H1 (cell line): Measurements from ENCODE around the gene GAS7. TPM values are rescaled to one million over a fixed set of nuclear protein-coding genes. Genes with fewer than 3 reads are reported as not detected.

Experiments used
- CTCF ChIA-PET: fragments of 300-600 bp; sonication (Branson Sonifier 250); formaldehyde crosslinking; loops from one replicate; lab custom pipeline; 2021; ENCODE audit not compliant: partially characterized antibody; lab: Charles Lee
- POLR2A ChIA-PET: fragments of 300-600 bp; sonication (Branson Sonifier 250); formaldehyde crosslinking; loops from one replicate; lab custom pipeline; 2021; ENCODE audit warnings: inconsistent platforms; ENCODE audit not compliant: partially characterized antibody; lab: Charles Lee
- DNase-seq, 2 experiments: peaks; one replicate each; pipeline versions ENCODE4 v3.0.0 to v3.0.0-alpha.2; 2010 to 2022; ENCODE audit warnings: low spot score in 2 of 2, low read depth in 1 of 2, mixed read lengths in 1 of 2
- FAIRE-seq: peaks from 2 replicates; lab custom pipeline; 2011; peaks lifted over from hg19 to GRCh38; lab: Jason Lieb, UNC
- H2AFZ ChIP-seq: 2 replicates; pipeline ENCODE4 v1.8.1; 2012; ENCODE audit warnings: low read length, inconsistent platforms
- H2AK5ac ChIP-seq: 2 replicates; pipeline ENCODE4 v1.6.1; 2013; ENCODE audit warnings: low read depth, low read length
- H2BK120ac ChIP-seq: replicated peaks from 2 replicates; pipeline ENCODE3; 2013; ENCODE audit warnings: low read depth, low read length, inconsistent platforms
- H2BK12ac ChIP-seq: 2 replicates; pipeline ENCODE4 v1.6.1; 2013; ENCODE audit warnings: low read depth, low read length
- H2BK15ac ChIP-seq: 2 replicates; pipeline ENCODE4 v1.6.1; 2013; ENCODE audit warnings: low read length
- H2BK20ac ChIP-seq: 2 replicates; pipeline ENCODE4 v1.6.1; 2013; ENCODE audit warnings: low read length
- H2BK5ac ChIP-seq: 2 replicates; pipeline ENCODE4 v1.6.1; 2013; ENCODE audit warnings: low read depth, low read length
- H3K14ac ChIP-seq: 2 replicates; pipeline ENCODE4 v1.6.1; 2013; ENCODE audit warnings: inconsistent platforms; ENCODE audit not compliant: insufficient read length
- H3K18ac ChIP-seq: 2 replicates; pipeline ENCODE4 v1.6.1; 2013; ENCODE audit warnings: low read length; ENCODE audit errors: extremely low read depth
- H3K23ac ChIP-seq: 2 replicates; pipeline ENCODE4 v1.6.1; 2013; ENCODE audit warnings: inconsistent platforms; ENCODE audit not compliant: insufficient read length
- H3K23me2 ChIP-seq: 2 replicates; pipeline ENCODE4 v1.6.1; 2013; ENCODE audit warnings: low read depth, low read length
- H3K27ac ChIP-seq: 2 replicates; pipeline ENCODE4 v1.6.1; 2011; ENCODE audit warnings: low read depth, low read length, inconsistent platforms
- H3K27me3 ChIP-seq, 4 experiments: replicated peaks in 1 of 4; 1 replicate in 1 of 4; 2 replicates in 3 of 4; pipeline versions ENCODE4 v1.6.1 to v1.8.1; 2011 to 2013; ENCODE audit warnings: low read length in 3 of 4, mild to moderate bottlenecking in 3 of 4, inconsistent platforms in 2 of 4, mixed read lengths in 2 of 4, moderate library complexity in 1 of 4; ENCODE audit not compliant: control insufficient read depth in 3 of 4, insufficient read depth in 3 of 4; ENCODE audit errors: extremely low read depth in 1 of 4
- H3K36me3 ChIP-seq, 4 experiments: 2 replicates each; pipeline versions ENCODE4 v1.6.1 to v1.8.1; 2011 to 2013; ENCODE audit warnings: mild to moderate bottlenecking in 4 of 4, low read length in 3 of 4, moderate library complexity in 2 of 4, control low read depth in 1 of 4, inconsistent platforms in 1 of 4; ENCODE audit not compliant: insufficient read depth in 4 of 4, control insufficient read depth in 2 of 4
- H3K4ac ChIP-seq: replicated peaks from 2 replicates; pipeline ENCODE3; 2013; ENCODE audit warnings: low read length, low read depth, mixed read lengths, inconsistent platforms; ENCODE audit not compliant: insufficient read length
- H3K4me1 ChIP-seq, 4 experiments: replicated peaks in 1 of 4; 1 replicate in 1 of 4; 2 replicates in 3 of 4; pipeline versions ENCODE4 v1.6.1 to v1.8.1; 2011 to 2013; ENCODE audit warnings: low read length in 3 of 4, inconsistent platforms in 2 of 4, mixed read lengths in 1 of 4; ENCODE audit not compliant: insufficient read depth in 4 of 4, control insufficient read depth in 3 of 4
- H3K4me2 ChIP-seq, 2 experiments: 2 replicates each; pipeline versions ENCODE4 v1.6.1 to v1.8.1; 2011 to 2013; ENCODE audit warnings: low read depth in 2 of 2, low read length in 2 of 2, control low read depth in 1 of 2, inconsistent platforms in 1 of 2, mild to moderate bottlenecking in 1 of 2; ENCODE audit not compliant: insufficient read depth in 1 of 2
- H3K4me3 ChIP-seq, 4 experiments: fragments of 200-600, 300-600 bp in 1 of 4; sonication (generic), shearing (Covaris generic), sonication (Bioruptor Twin) in 1 of 4; 2 replicates each; pipeline versions ENCODE4 v1.5.1 to v1.8.1; 2011 to 2016; ENCODE audit warnings: low read length in 4 of 4, low read depth in 3 of 4, control low read depth in 2 of 4, inconsistent platforms in 2 of 4, mild to moderate bottlenecking in 2 of 4, mixed read lengths in 1 of 4, moderate library complexity in 1 of 4; ENCODE audit not compliant: insufficient read depth in 2 of 4; ENCODE audit errors: extremely low read depth in 1 of 4
- H3K56ac ChIP-seq: replicated peaks from 2 replicates; pipeline ENCODE3; 2013; ENCODE audit warnings: low read depth, mild to moderate bottlenecking, mixed read lengths, low read length, inconsistent platforms; ENCODE audit not compliant: insufficient read length
- H3K79me1 ChIP-seq: 2 replicates; pipeline ENCODE4 v1.6.1; 2013; ENCODE audit warnings: low read depth, low read length, control low read depth
- H3K79me2 ChIP-seq, 2 experiments: 2 replicates each; pipeline versions ENCODE4 v1.6.1 to v1.8.1; 2012 to 2013; ENCODE audit warnings: low read length in 2 of 2, mild to moderate bottlenecking in 2 of 2, inconsistent platforms in 1 of 2; ENCODE audit not compliant: insufficient read depth in 2 of 2, control insufficient read depth in 1 of 2
- H3K9ac ChIP-seq, 4 experiments: replicated peaks in 1 of 4; 1 replicate in 1 of 4; 2 replicates in 3 of 4; pipeline versions ENCODE4 v1.6.1 to v1.8.1; 2011 to 2013; ENCODE audit warnings: low read depth in 3 of 4, low read length in 3 of 4, control low read depth in 2 of 4, mild to moderate bottlenecking in 2 of 4, moderate library complexity in 2 of 4, inconsistent platforms in 1 of 4; ENCODE audit errors: extremely low read depth in 1 of 4
- H3K9me3 ChIP-seq, 2 experiments: 2 replicates each; pipeline versions ENCODE4 v1.6.1 to v1.8.1; 2012 to 2013; ENCODE audit warnings: mild to moderate bottlenecking in 2 of 2, moderate library complexity in 2 of 2, control low read depth in 1 of 2, inconsistent platforms in 1 of 2, low read depth in 1 of 2, low read length in 1 of 2, mixed read lengths in 1 of 2; ENCODE audit not compliant: insufficient read depth in 2 of 2
- H4K20me1 ChIP-seq, 2 experiments: replicated peaks in 1 of 2; 2 replicates each; pipeline versions ENCODE3 to v1.8.1; 2011 to 2013; ENCODE audit warnings: inconsistent platforms in 2 of 2, low read length in 2 of 2, mild to moderate bottlenecking in 1 of 2; ENCODE audit not compliant: insufficient read depth in 2 of 2, control insufficient read depth in 1 of 2
- H4K5ac ChIP-seq: 2 replicates; pipeline ENCODE4 v1.6.1; 2013; ENCODE audit warnings: low read length, low read depth, mixed read lengths, inconsistent platforms; ENCODE audit not compliant: insufficient read length
- H4K8ac ChIP-seq: 2 replicates; pipeline ENCODE4 v1.8.0; 2013; ENCODE audit warnings: mild to moderate bottlenecking, moderate library complexity, low read length, inconsistent platforms; ENCODE audit not compliant: insufficient read depth; ENCODE audit errors: extremely low read depth
- H4K91ac ChIP-seq: replicated peaks from 2 replicates; pipeline ENCODE3; 2013; ENCODE audit warnings: low read length, mixed read lengths, inconsistent platforms; ENCODE audit not compliant: insufficient read length
- BRCA1 ChIP-seq: IDR thresholded peaks from 2 replicates; pipeline ENCODE4 v1.6.1; 2012; ENCODE audit warnings: low read depth, low read length, improper control_type of control experiment
- HDAC2 ChIP-seq, 2 experiments: fragments of 300-600 bp in 1 of 2; sonication (generic) in 1 of 2; IDR thresholded peaks; 2 replicates each; pipeline ENCODE4 v1.6.1; 2011 to 2012; ENCODE audit warnings: low read depth in 2 of 2, low read length in 2 of 2, mild to moderate bottlenecking in 2 of 2, moderate library complexity in 2 of 2, borderline replicate concordance in 1 of 2, inconsistent platforms in 1 of 2
- JUND ChIP-seq: IDR thresholded peaks from 2 replicates; pipeline ENCODE4 v1.6.1; 2011; ENCODE audit warnings: mild to moderate bottlenecking, improper control_type of control experiment, low read length
- KDM4A ChIP-seq: IDR thresholded peaks from one replicate; pipeline ENCODE4 v1.7.1; 2012; ENCODE audit warnings: low read depth, mild to moderate bottlenecking, moderate library complexity, low read length, inconsistent platforms; ENCODE audit not compliant: severe bottlenecking
- POLR2A ChIP-seq, 2 experiments: IDR thresholded peaks; 1 replicate in 1 of 2; 2 replicates in 1 of 2; pipeline ENCODE4 v1.6.1; 2011; ENCODE audit warnings: low read depth in 2 of 2, low read length in 2 of 2, mild to moderate bottlenecking in 2 of 2; ENCODE audit errors: control extremely low read depth in 1 of 2
- POLR2AphosphoS5 ChIP-seq: IDR thresholded peaks from 2 replicates; pipeline ENCODE4 v1.6.1; 2011; ENCODE audit warnings: low read depth, low read length
- SP1 ChIP-seq: IDR thresholded peaks from 2 replicates; pipeline ENCODE4 v1.6.1; 2011; ENCODE audit warnings: low read depth, low read length
- TEAD4 ChIP-seq: IDR thresholded peaks from 2 replicates; pipeline ENCODE4 v1.6.1; 2012; ENCODE audit warnings: low read depth, low read length, inconsistent platforms, mixed read lengths
- WGBS, 2 experiments: shearing (Covaris generic) in 1 of 2; methylation state at CpG; one replicate each; pipeline versions ENCODE4 v1.1.6 to v1.1.7; 2013 to 2015; ENCODE audit warnings: low lambda C conversion rate in 2 of 2, mixed read lengths in 2 of 2, inconsistent platforms in 1 of 2, low coverage in 1 of 2, missing lambda C conversion rate in 1 of 2; ENCODE audit not compliant: insufficient replicate concordance in 2 of 2, insufficient coverage in 1 of 2, insufficient read length in 1 of 2; ENCODE audit errors: extremely low coverage in 1 of 2, missing lambda C conversion rate in 1 of 2; 5-methylcytosine and 5-hydroxymethylcytosine counted together
- polyA plus RNA-seq, 7 experiments: library from polyadenylated mRNA; depleted of rRNA in 3 of 7; stranded (reverse) in 5 of 7; unstranded in 2 of 7; fragments of >200 nt in 5 of 7; fragments of 200-250 nt in 2 of 7; gene quantifications; 1 replicate in 5 of 7; 2 replicates in 1 of 7; 4 replicates in 1 of 7; pipeline versions ENCODE4 v1.2.1 to v1.2.3, GENCODE V29; 2011 to 2013; ENCODE audit warnings: missing spikeins in 2 of 7, mixed read lengths in 2 of 7
- total RNA-seq: library from RNA; stranded (reverse); fragmentation: NEBNext Ultra II Directional; extraction: Animal tissue kit (Norgen Biotek cat#: 25700); gene quantifications from 2 replicates; pipeline ENCODE4 v1.2.1, GENCODE V29; 2021
- TF ChIP-seq, protein P1 (sequence below): IDR thresholded peaks from 2 replicates; pipeline ENCODE4 v1.6.1; 2011; ENCODE audit warnings: low read depth, mild to moderate bottlenecking, low read length; ENCODE audit not compliant: insufficient read depth
- TF ChIP-seq, protein P2 (sequence below): IDR thresholded peaks from 2 replicates; pipeline ENCODE4 v1.6.1; 2012; ENCODE audit warnings: inconsistent platforms
- TF ChIP-seq, protein P3 (sequence below): IDR thresholded peaks from 2 replicates; pipeline ENCODE4 v1.6.1; 2012; ENCODE audit warnings: inconsistent platforms

The GAS7 gene
- total and polyA plus RNA-seq, 2 of the 8 experiments (the other 6 are each of a cell fraction or from before 2014, with no cell fraction given) = 5.0 to 14.5 TPM

- Histone ChIP-seq H3K23ac (no peak overlapping the region), H2BK12ac (no peak overlapping the region), H3K79me2 (no peaks in the 10 kb centered on the region), H3K9me3 (peaks cover 0 to 4% of the 10 kb centered on the region in 2 experiments; a peak in 1 of 4 replicates), H3K9ac (no peak overlapping the region), H3K27ac (no peak overlapping the region), H4K5ac (no peak overlapping the region), H2AFZ (no peak overlapping the region), H4K8ac (peak overlapping the region; percentile 57), H3K79me1 (no peaks in the 10 kb centered on the region), H3K27me3 (no peaks in the 10 kb centered on the region), H3K14ac (no peak overlapping the region), H2AK5ac (no peak overlapping the region), H4K91ac (no peak overlapping the region), H2BK15ac (no peak overlapping the region; the same call in 1 of the 2 replicates), H3K56ac (no peak overlapping the region), H2BK120ac (no peak overlapping the region), H3K4ac (no peak overlapping the region), H3K4me2 (no peak overlapping the region), H2BK20ac (no peak overlapping the region), H3K4me3 (no peak overlapping the region), H3K4me1 (no peaks in the 10 kb centered on the region), H4K20me1 (no peaks in the 10 kb centered on the region), H3K23me2 (no peaks in the 10 kb centered on the region), H3K18ac (no peak overlapping the region), H2BK5ac (no peak overlapping the region), H3K36me3 (no peaks in the 10 kb centered on the region)
- CTCF ChIA-PET = interaction anchor here (0.5 to 3.3 kb wide), 54 partner anchors 9 to 308 kb away, joined by 3 to 34 read pairs (median 4); no protein-coding TSS in a partner anchor
- FAIRE-seq (peak; percentile 57), DNase-seq (peak; percentile 46 to 92)
- WGBS, 2 experiments = 58% methylated on average over 15 of the region's 15 CpGs; no CpG with 5 or more reads in 1 of the 2 experiments
- POLR2A ChIA-PET = no interaction called here
- TF ChIP-seq POLR2A (IDR thresholded peaks at IDR 0.05; ENCODE audit: control extremely low read depth in 1 of 2, low read depth in 2 of 2, low read length in 2 of 2) = no peak
- no peak for TF ChIP-seq KDM4A
- no peak for TF ChIP-seq POLR2AphosphoS5
- no peak for TF ChIP-seq JUND
- TF ChIP-seq, protein P1, sequence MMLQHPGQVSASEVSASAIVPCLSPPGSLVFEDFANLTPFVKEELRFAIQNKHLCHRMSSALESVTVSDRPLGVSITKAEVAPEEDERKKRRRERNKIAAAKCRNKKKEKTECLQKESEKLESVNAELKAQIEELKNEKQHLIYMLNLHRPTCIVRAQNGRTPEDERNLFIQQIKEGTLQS = no peak
- no peak for TF ChIP-seq TEAD4
- TF ChIP-seq, protein P2, sequence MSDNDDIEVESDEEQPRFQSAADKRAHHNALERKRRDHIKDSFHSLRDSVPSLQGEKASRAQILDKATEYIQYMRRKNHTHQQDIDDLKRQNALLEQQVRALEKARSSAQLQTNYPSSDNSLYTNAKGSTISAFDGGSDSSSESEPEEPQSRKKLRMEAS = no peak
- TF ChIP-seq, protein P3, sequence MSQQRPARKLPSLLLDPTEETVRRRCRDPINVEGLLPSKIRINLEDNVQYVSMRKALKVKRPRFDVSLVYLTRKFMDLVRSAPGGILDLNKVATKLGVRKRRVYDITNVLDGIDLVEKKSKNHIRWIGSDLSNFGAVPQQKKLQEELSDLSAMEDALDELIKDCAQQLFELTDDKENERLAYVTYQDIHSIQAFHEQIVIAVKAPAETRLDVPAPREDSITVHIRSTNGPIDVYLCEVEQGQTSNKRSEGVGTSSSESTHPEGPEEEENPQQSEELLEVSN = no peak
- peak in 1 of 2 experiments; percentile 94; a peak in 2 of 4 replicates for TF ChIP-seq HDAC2 (IDR thresholded peaks at IDR 0.05; ENCODE audit: borderline replicate concordance in 1 of 2, low read depth in 2 of 2, low read length in 2 of 2)
- TF ChIP-seq SP1 = no peak
- TF ChIP-seq BRCA1 = no peak
Measured at GRCh38 chr17:10226930-10227695, 28.7 kb upstream of the GAS7 start.
